ENCODE data around the gene OLFML2A.
A peak's percentile ranks its signal among the peaks of the same experiment; 100 is the strongest.

- TF ChIP-seq TARDBP (IDR thresholded peaks at IDR 0.05) (no peak), FOXA1 (IDR thresholded peaks at IDR 0.05) (no peak), ELF4 (IDR thresholded peaks at IDR 0.05) (no peak), BHLHE40 (IDR thresholded peaks at IDR 0.05; ENCODE audit: borderline replicate concordance) (no peak), ARNT (IDR thresholded peaks at IDR 0.05) (peak; percentile 42; the same call in 1 of the 2 replicates), FOXM1 (IDR thresholded peaks at IDR 0.05; ENCODE audit: borderline replicate concordance) (no peak), SUZ12 (IDR thresholded peaks at IDR 0.05) (no peak), SP1 (IDR thresholded peaks at IDR 0.05) (no peak), CTBP1 (IDR thresholded peaks at IDR 0.05; ENCODE audit: borderline replicate concordance) (no peak), PKNOX1 (IDR thresholded peaks at IDR 0.05) (no peak)
Observed at GRCh38 chr9:124776954-124777648, at the start of gene OLFML2A.

Measured in HEK293T (cell line).